Adrenal gland (tissue), 12 donors: ENCODE measurements around the gene CD200R1. TPM values are rescaled to one million over a fixed set of nuclear protein-coding genes. Genes with fewer than 3 reads are reported as not detected.

Experiments used
- DNase-seq, 7 donors: peaks; one replicate each; pipeline ENCODE4 v3.0.0-alpha.2; 2019 to 2020
- H3K27ac ChIP-seq, 5 donors: fragments of 200-600 bp; sonication (generic) in 4 of 5; 1 replicate in 3 of 5; 2 replicates in 2 of 5; pipeline versions ENCODE4 v1.5.1 to v1.8.0; 2016 to 2020; ENCODE audit warnings: mild to moderate bottlenecking in 1 of 5
- H3K27me3 ChIP-seq: fragments of 200-600 bp; 2 replicates; pipeline ENCODE4 v1.8.0; 2021
- H3K36me3 ChIP-seq, 2 donors: fragments of 200-600 bp; replicated peaks in 1 of 2; 1 replicate in 1 of 2; 2 replicates in 1 of 2; pipeline versions ENCODE4 v1.5.1 to v1.8.0; 2018 to 2022
- H3K4me1 ChIP-seq, 2 donors: fragments of 200-600 bp; replicated peaks in 1 of 2; 1 replicate in 1 of 2; 2 replicates in 1 of 2; pipeline versions ENCODE4 v1.5.1 to v1.8.0; 2018 to 2021
- H3K4me3 ChIP-seq, 4 donors: fragments of 200-600 bp; sonication (generic) in 3 of 4; one replicate each; pipeline ENCODE4 v1.5.1; 2016 to 2018
- H3K9me3 ChIP-seq, 3 donors: fragments of 200-600 bp; sonication (generic) in 1 of 3; replicated peaks in 1 of 3; 1 replicate in 2 of 3; 2 replicates in 1 of 3; pipeline versions ENCODE4 v1.5.1 to v1.8.0; 2016 to 2021
- CTCF ChIP-seq, 6 experiments: fragments of 450-650 bp in 4 of 6; fragments of 200-600 bp in 2 of 6; sonication (generic) in 1 of 6; IDR thresholded peaks; 1 replicate in 5 of 6; 2 replicates in 1 of 6; pipeline versions ENCODE4 v1.5.1 to v1.8.0; 2016 to 2021; ENCODE audit warnings: antibody characterized with exemption in 6 of 6, mild to moderate bottlenecking in 2 of 6, moderate library complexity in 1 of 6
- POLR2A ChIP-seq, 2 donors: fragments of 450-650 bp; IDR thresholded peaks; one replicate each; pipeline ENCODE4 v1.6.1; 2017; ENCODE audit warnings: antibody characterized with exemption in 2 of 2, mild to moderate bottlenecking in 2 of 2, moderate library complexity in 1 of 2
- WGBS, 4 donors: extraction: QIAGEN DNeasy Blood & Tissue Kit in 2 of 4; methylation state at CpG; one replicate each; pipeline versions ENCODE4 v1.1.5 to v1.1.7; 2013 to 2017; 5-methylcytosine and 5-hydroxymethylcytosine counted together
- intact Hi-C, 2 donors: fragments of 100-400 bp; cut with DNase I; formaldehyde crosslinking; loops; one replicate each; pipeline versions ENCODE4 v1.14.1 to v1.15.0; 2022 to 2023
- polyA plus RNA-seq, 3 donors: library from polyadenylated mRNA; stranded (reverse); fragments of 200-250 nt in 2 of 3; fragments of 350-450 nt in 1 of 3; fragmentation: Illumina TruSeq in 1 of 3; extraction: RNeasy Lipid Tissue Mini Kit (QIAGEN cat#74804) in 1 of 3; gene quantifications; one replicate each; pipeline ENCODE4 v1.2.3, GENCODE V29; 2013 to 2014
- total RNA-seq, 9 donors: library from RNA; depleted of rRNA in 4 of 9; stranded (reverse); fragments of >200 nt in 4 of 9; fragments of 120-200 nt in 1 of 9; fragmentation: NEBNext Ultra II Directional in 1 of 9; extraction: Animal tissue kit (Norgen Biotek cat#: 25700) in 1 of 9; gene quantifications; one replicate each; pipeline versions ENCODE4 v1.1.0 to v1.2.4, GENCODE V29; 2013 to 2023
- donor health status: healthy with polysubstance abuse.
- donor health status: Bipolar disorder and iron deficiency.
- donor health status: DM: yes; HTN: yes; CAD: no.
- donor health status: DM: no; HTN: no; CAD: no.
- donor health status: DM: no; HTN: no; CAD: no.
- donor health status: DM: yes; HTN: yes; CAD: no.

The CD200R1 gene
- total and polyA plus RNA-seq, 12 donors: 0.24 to 11.0 (median 1.4) TPM

GRCh38 chr3:112894258-112894657 is 80.6 kb downstream of the CD200R1 start:
- Histone ChIP-seq H3K4me1 (no peaks in the 10 kb centered on the region), H3K4me3 (no peak overlapping the region), H3K27me3 (no peaks in the 10 kb centered on the region), H3K27ac (no peak overlapping the region), H3K36me3 (no peaks in the 10 kb centered on the region), H3K9me3 (no peaks in the 10 kb centered on the region)
- no peak for TF ChIP-seq POLR2A (IDR thresholded peaks at IDR 0.05)
- TF ChIP-seq CTCF (IDR thresholded peaks at IDR 0.05): no peak
- DNase-seq: no peak
- 70 to 80% (median 73%) methylated on average over 5 of the region's 5 CpGs for WGBS, 4 donors
- intact Hi-C loops: no loop called here

- intact Hi-C loops: no loop called here
- no peaks in the 10 kb centered on the region for H3K27me3 ChIP-seq
- TF ChIP-seq CTCF (IDR thresholded peaks at IDR 0.05): no peak
- TF ChIP-seq POLR2A (IDR thresholded peaks at IDR 0.05): no peak
- no peaks in the 10 kb centered on the region for H3K4me1 ChIP-seq
- no peaks in the 10 kb centered on the region for H3K9me3 ChIP-seq
- no peaks in the 10 kb centered on the region for H3K36me3 ChIP-seq
- H3K27ac ChIP-seq: no peak overlapping the region
- H3K4me3 ChIP-seq: no peak overlapping the region
- DNase-seq: no peak
- WGBS, 4 donors: 49 to 59% (median 55%) methylated on average over 3 of the region's 3 CpGs
Measured at GRCh38 chr3:112889357-112889756, 85.5 kb downstream of the CD200R1 start.

- H3K4me3 ChIP-seq: no peak overlapping the region
- H3K27ac ChIP-seq: no peak overlapping the region
- intact Hi-C loops: no loop called here
- TF ChIP-seq CTCF (IDR thresholded peaks at IDR 0.05): no peak
- no peak for TF ChIP-seq POLR2A (IDR thresholded peaks at IDR 0.05)
- no peaks in the 10 kb centered on the region for H3K4me1 ChIP-seq
- no peak for DNase-seq
- no peaks in the 10 kb centered on the region for H3K27me3 ChIP-seq
- WGBS, 4 donors: 47 to 57% (median 48%) methylated on average over 2 of the region's 2 CpGs
- no peaks in the 10 kb centered on the region for H3K36me3 ChIP-seq
- H3K9me3 ChIP-seq: no peaks in the 10 kb centered on the region
Measured at GRCh38 chr3:112888381-112889085, 86.4 kb downstream of the CD200R1 start.

- WGBS, 4 donors: 60 to 75% (median 73%) methylated on average over 3 to 4 of the region's 4 CpGs
- no peaks in the 10 kb centered on the region for H3K9me3 ChIP-seq
- no peak for TF ChIP-seq POLR2A (IDR thresholded peaks at IDR 0.05)
- no peak for TF ChIP-seq CTCF (IDR thresholded peaks at IDR 0.05)
- no peak for DNase-seq
- intact Hi-C loops: no loop called here
- H3K27ac ChIP-seq: no peak overlapping the region
- no peaks in the 10 kb centered on the region for H3K4me1 ChIP-seq
- H3K27me3 ChIP-seq: no peaks in the 10 kb centered on the region
- H3K4me3 ChIP-seq: no peak overlapping the region
- H3K36me3 ChIP-seq: no peaks in the 10 kb centered on the region
Measured at GRCh38 chr3:112884678-112885290, 90.1 kb downstream of the CD200R1 start.
